Neural progenitor cell (in vitro differentiated cells): Measurements from ENCODE around the gene TRA2B. TPM values are rescaled to one million over a fixed set of nuclear protein-coding genes. Genes with fewer than 3 reads are reported as not detected.

Source experiments
- DNase-seq: peaks from one replicate; pipeline ENCODE4 v3.0.0-alpha.2; 2016; ENCODE audit warnings: low spot score
- H2AFZ ChIP-seq: fragments of 200-600 bp; sonication (generic); replicated peaks from 2 replicates; pipeline ENCODE4 v1.6.1; 2016; ENCODE audit warnings: antibody characterized with exemption
- H3F3A ChIP-seq: fragments of 200-600 bp; sonication (generic); 2 replicates; pipeline ENCODE4 v1.6.1; 2016; ENCODE audit warnings: antibody characterized with exemption, low read depth
- H3K27ac ChIP-seq: fragments of 200-600 bp; sonication (generic); 2 replicates; pipeline ENCODE4 v1.5.1; 2016; ENCODE audit warnings: mild to moderate bottlenecking
- H3K27me3 ChIP-seq: fragments of 200-600 bp; sonication (generic); 2 replicates; pipeline ENCODE4 v1.6.1; 2016; ENCODE audit warnings: mild to moderate bottlenecking, moderate library complexity
- H3K36me3 ChIP-seq: fragments of 200-600 bp; sonication (generic); 2 replicates; pipeline ENCODE4 v1.5.1; 2016
- H3K4me1 ChIP-seq: fragments of 200-600 bp; sonication (generic); 2 replicates; pipeline ENCODE4 v1.6.1; 2016; ENCODE audit warnings: mixed run types
- H3K4me2 ChIP-seq: fragments of 200-600 bp; sonication (generic); 2 replicates; pipeline ENCODE4 v1.6.1; 2016
- H3K4me3 ChIP-seq: fragments of 200-600 bp; sonication (generic); 2 replicates; pipeline ENCODE4 v1.5.1; 2016
- H3K79me2 ChIP-seq: fragments of 200-600 bp; sonication (generic); 2 replicates; pipeline ENCODE4 v1.6.1; 2016; ENCODE audit warnings: low read depth
- H3K9ac ChIP-seq: fragments of 200-600 bp; sonication (generic); 2 replicates; pipeline ENCODE4 v1.6.1; 2016
- H3K9me3 ChIP-seq: fragments of 200-600 bp; sonication (generic); 2 replicates; pipeline ENCODE4 v1.5.1; 2016; ENCODE audit warnings: low read depth
- H4K20me1 ChIP-seq: fragments of 200-600 bp; sonication (generic); 2 replicates; pipeline ENCODE4 v1.6.1; 2016; ENCODE audit warnings: low read depth
- H3K27ac Mint-ChIP-seq: 3 replicates; pipeline ENCODE4 v1.8.0; 2021; ENCODE audit warnings: mixed read lengths
- H3K27me3 Mint-ChIP-seq: 2 replicates; pipeline ENCODE4 v1.8.0; 2022; ENCODE audit warnings: low read depth, mild to moderate bottlenecking, inconsistent platforms, moderate library complexity, mixed read lengths; ENCODE audit not compliant: insufficient read depth
- H3K36me3 Mint-ChIP-seq: 3 replicates; pipeline ENCODE4 v1.8.0; 2021; ENCODE audit warnings: mixed read lengths
- H3K4me1 Mint-ChIP-seq: 3 replicates; pipeline ENCODE4 v1.8.0; 2021; ENCODE audit warnings: mixed read lengths
- H3K4me3 Mint-ChIP-seq: 3 replicates; pipeline ENCODE4 v1.8.0; 2021; ENCODE audit warnings: mild to moderate bottlenecking, moderate library complexity, mixed read lengths
- H3K9me3 Mint-ChIP-seq: 3 replicates; pipeline ENCODE4 v1.8.0; 2020; ENCODE audit warnings: mixed read lengths
- EZH2 ChIP-seq: fragments of 200-600 bp; sonication (generic); IDR thresholded peaks from 2 replicates; pipeline ENCODE4 v1.6.1; 2017; ENCODE audit warnings: antibody characterized with exemption, mild to moderate bottlenecking, moderate library complexity
- EZH2phosphoT487 ChIP-seq: fragments of 200-600 bp; sonication (generic); IDR thresholded peaks from 2 replicates; pipeline ENCODE4 v1.6.1; 2017; ENCODE audit warnings: antibody characterized with exemption
- total RNA-seq: library from RNA; depleted of rRNA; stranded (reverse); fragments of >200 nt; gene quantifications from 2 replicates; pipeline ENCODE4 v1.2.3, GENCODE V29; 2015; ENCODE audit warnings: low replicate concordance
- TF ChIP-seq, protein P1 (sequence below): fragments of 200-600 bp; sonication (generic); IDR thresholded peaks from 2 replicates; pipeline ENCODE4 v1.5.1; 2017; ENCODE audit warnings: antibody characterized with exemption, mild to moderate bottlenecking

TRA2B gene
- total RNA-seq, 1 donor from 2014 or later = 431 TPM

DNA sequence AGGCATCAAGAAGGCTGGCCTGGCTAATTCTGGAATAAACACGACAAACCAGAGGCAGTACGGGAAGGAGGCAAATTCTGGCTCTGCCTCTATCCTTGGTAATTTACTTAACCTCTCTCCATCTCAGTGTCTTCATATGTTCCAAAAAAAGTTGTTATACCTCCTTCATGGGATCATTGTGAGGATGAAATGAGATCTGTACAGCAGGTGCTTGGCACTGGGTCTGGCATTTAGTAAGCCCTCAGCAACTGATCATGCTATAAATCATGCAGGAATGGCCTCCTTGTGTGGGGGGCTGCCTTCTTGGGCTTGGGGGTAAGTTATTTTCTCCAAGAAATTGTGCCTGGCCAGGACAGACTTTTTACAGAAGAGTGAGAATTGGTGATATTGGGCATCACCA lies 38.3 kb upstream of the TRA2B start:
- H3K9me3 ChIP-seq = no peaks in the 10 kb centered on the region
- no peak overlapping the region for H3K27ac ChIP-seq
- peaks cover 4% of the 10 kb centered on the region for H3K27me3 Mint-ChIP-seq
- no peak overlapping the region for H2AFZ ChIP-seq
- DNase-seq = no peak
- no peak overlapping the region for H3K9ac ChIP-seq
- no peak overlapping the region for H3K4me2 ChIP-seq
- H3K4me3 Mint-ChIP-seq = no peak overlapping the region
- no peaks in the 10 kb centered on the region for H3F3A ChIP-seq
- H3K4me1 ChIP-seq = no peaks in the 10 kb centered on the region
- H3K27ac Mint-ChIP-seq = no peak overlapping the region
- no peaks in the 10 kb centered on the region for H3K36me3 ChIP-seq
- H3K9me3 Mint-ChIP-seq = no peaks in the 10 kb centered on the region
- no peaks in the 10 kb centered on the region for H3K79me2 ChIP-seq
- no peaks in the 10 kb centered on the region for H3K36me3 Mint-ChIP-seq
- no peaks in the 10 kb centered on the region for H3K4me1 Mint-ChIP-seq
- H3K4me3 ChIP-seq = no peak overlapping the region
- H3K27me3 ChIP-seq = peaks cover 4% of the 10 kb centered on the region
- no peak for TF ChIP-seq EZH2
- no peaks in the 10 kb centered on the region for H4K20me1 ChIP-seq

- no peak overlapping the region for H3K4me3 Mint-ChIP-seq
- TF ChIP-seq, protein P1, sequence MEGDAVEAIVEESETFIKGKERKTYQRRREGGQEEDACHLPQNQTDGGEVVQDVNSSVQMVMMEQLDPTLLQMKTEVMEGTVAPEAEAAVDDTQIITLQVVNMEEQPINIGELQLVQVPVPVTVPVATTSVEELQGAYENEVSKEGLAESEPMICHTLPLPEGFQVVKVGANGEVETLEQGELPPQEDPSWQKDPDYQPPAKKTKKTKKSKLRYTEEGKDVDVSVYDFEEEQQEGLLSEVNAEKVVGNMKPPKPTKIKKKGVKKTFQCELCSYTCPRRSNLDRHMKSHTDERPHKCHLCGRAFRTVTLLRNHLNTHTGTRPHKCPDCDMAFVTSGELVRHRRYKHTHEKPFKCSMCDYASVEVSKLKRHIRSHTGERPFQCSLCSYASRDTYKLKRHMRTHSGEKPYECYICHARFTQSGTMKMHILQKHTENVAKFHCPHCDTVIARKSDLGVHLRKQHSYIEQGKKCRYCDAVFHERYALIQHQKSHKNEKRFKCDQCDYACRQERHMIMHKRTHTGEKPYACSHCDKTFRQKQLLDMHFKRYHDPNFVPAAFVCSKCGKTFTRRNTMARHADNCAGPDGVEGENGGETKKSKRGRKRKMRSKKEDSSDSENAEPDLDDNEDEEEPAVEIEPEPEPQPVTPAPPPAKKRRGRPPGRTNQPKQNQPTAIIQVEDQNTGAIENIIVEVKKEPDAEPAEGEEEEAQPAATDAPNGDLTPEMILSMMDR = no peak
- TF ChIP-seq EZH2 (no peak), EZH2phosphoT487 (no peak)
- H3F3A ChIP-seq = no peaks in the 10 kb centered on the region
- no peaks in the 10 kb centered on the region for H3K4me1 ChIP-seq
- H3K36me3 ChIP-seq = no peaks in the 10 kb centered on the region
- peaks cover 5% of the 10 kb centered on the region for H3K27me3 Mint-ChIP-seq
- H3K9me3 Mint-ChIP-seq = no peaks in the 10 kb centered on the region
- H4K20me1 ChIP-seq = no peaks in the 10 kb centered on the region
- DNase-seq = no peak
- no peaks in the 10 kb centered on the region for H3K36me3 Mint-ChIP-seq
- no peak overlapping the region for H3K4me2 ChIP-seq
- H3K79me2 ChIP-seq = no peaks in the 10 kb centered on the region
- no peak overlapping the region for H3K9ac ChIP-seq
- no peak overlapping the region for H2AFZ ChIP-seq
- no peak overlapping the region for H3K27ac Mint-ChIP-seq
- peaks cover 4% of the 10 kb centered on the region for H3K27me3 ChIP-seq
- no peak overlapping the region for H3K4me3 ChIP-seq
- H3K4me1 Mint-ChIP-seq = no peaks in the 10 kb centered on the region
- no peaks in the 10 kb centered on the region for H3K9me3 ChIP-seq
- no peak overlapping the region for H3K27ac ChIP-seq
Measured at GRCh38 chr3:185971579-185971978, 33.8 kb upstream of the TRA2B start.

- Mint-ChIP-seq H3K4me1 (no peaks in the 10 kb centered on the region), H3K27me3 (peaks cover 7% of the 10 kb centered on the region), H3K27ac (no peak overlapping the region), H3K4me3 (no peak overlapping the region), H3K9me3 (no peaks in the 10 kb centered on the region), H3K36me3 (no peaks in the 10 kb centered on the region)
- DNase-seq = no peak
- Histone ChIP-seq H3K9ac (no peak overlapping the region), H3K4me1 (no peaks in the 10 kb centered on the region), H3K36me3 (no peaks in the 10 kb centered on the region), H4K20me1 (no peaks in the 10 kb centered on the region), H3K27ac (no peak overlapping the region), H3K27me3 (no peaks in the 10 kb centered on the region), H3K9me3 (no peaks in the 10 kb centered on the region), H3F3A (no peaks in the 10 kb centered on the region), H2AFZ (no peak overlapping the region), H3K4me3 (no peak overlapping the region), H3K79me2 (no peaks in the 10 kb centered on the region), H3K4me2 (no peak overlapping the region)
- TF ChIP-seq EZH2 (no peak), EZH2phosphoT487 (no peak)
- TF ChIP-seq, protein P1 = no peak
Measured at GRCh38 chr3:185968168-185968567, 30.4 kb upstream of the TRA2B start.

GRCh38 chr3:185966655-185967054 lies 28.8 kb upstream of the TRA2B start:
- TF ChIP-seq, protein P1 = no peak
- TF ChIP-seq EZH2 (no peak), EZH2phosphoT487 (no peak)
- Histone ChIP-seq H3K9ac (no peak overlapping the region), H3K79me2 (no peaks in the 10 kb centered on the region), H3K4me2 (no peak overlapping the region), H3K4me3 (no peak overlapping the region), H3K36me3 (no peaks in the 10 kb centered on the region), H3K27me3 (no peaks in the 10 kb centered on the region), H3K27ac (no peak overlapping the region), H3K9me3 (no peaks in the 10 kb centered on the region), H2AFZ (no peak overlapping the region), H4K20me1 (no peaks in the 10 kb centered on the region), H3F3A (no peaks in the 10 kb centered on the region), H3K4me1 (no peaks in the 10 kb centered on the region)
- peaks cover 7% of the 10 kb centered on the region for H3K27me3 Mint-ChIP-seq
- no peaks in the 10 kb centered on the region for H3K4me1 Mint-ChIP-seq
- H3K9me3 Mint-ChIP-seq = no peaks in the 10 kb centered on the region
- no peak overlapping the region for H3K4me3 Mint-ChIP-seq
- H3K36me3 Mint-ChIP-seq = no peaks in the 10 kb centered on the region
- no peak for DNase-seq
- no peak overlapping the region for H3K27ac Mint-ChIP-seq
